HEK293 (cell line): Measurements from ENCODE around the gene ZNF554.

Experiments
- AEBP2 ChIP-seq: fragments of 450-650 bp; formaldehyde crosslinking; IDR thresholded peaks from 2 replicates; pipeline ENCODE4 v1.5.1; 2016; ENCODE audit warnings: missing biosample characterization, missing genetic modification characterization, borderline replicate concordance
- GFI1B ChIP-seq: fragments of 450-650 bp; formaldehyde crosslinking; IDR thresholded peaks from 2 replicates; pipeline ENCODE4 v1.5.1; 2016; ENCODE audit warnings: missing biosample characterization, missing genetic modification characterization
- KLF17 ChIP-seq: fragments of 450-650 bp; formaldehyde crosslinking; IDR thresholded peaks from 2 replicates; pipeline ENCODE4 v1.5.1; 2016; ENCODE audit warnings: missing biosample characterization, missing genetic modification characterization
- ZIC2 ChIP-seq: fragments of 450-650 bp; formaldehyde crosslinking; IDR thresholded peaks from 2 replicates; pipeline ENCODE4 v1.5.1; 2016; ENCODE audit warnings: missing biosample characterization, missing genetic modification characterization
- ZNF157 ChIP-seq: fragments of 450-650 bp; formaldehyde crosslinking; IDR thresholded peaks from 2 replicates; pipeline ENCODE4 v1.5.1; 2016; ENCODE audit warnings: missing biosample characterization, missing genetic modification characterization
- ZNF223 ChIP-seq: fragments of 450-650 bp; formaldehyde crosslinking; IDR thresholded peaks from 2 replicates; pipeline ENCODE4 v1.5.1; 2016; ENCODE audit warnings: missing biosample characterization, missing genetic modification characterization
- ZNF280D ChIP-seq: fragments of 450-650 bp; formaldehyde crosslinking; IDR thresholded peaks from 2 replicates; pipeline ENCODE4 v1.5.1; 2016; ENCODE audit warnings: missing biosample characterization, missing genetic modification characterization
- ZNF302 ChIP-seq: fragments of 450-650 bp; formaldehyde crosslinking; IDR thresholded peaks from 2 replicates; pipeline ENCODE4 v1.5.1; 2016; ENCODE audit warnings: missing biosample characterization, missing genetic modification characterization, low read depth
- ZNF311 ChIP-seq: fragments of 450-650 bp; formaldehyde crosslinking; IDR thresholded peaks from 2 replicates; pipeline ENCODE4 v1.5.1; 2017; ENCODE audit warnings: missing biosample characterization, missing genetic modification characterization, borderline replicate concordance
- ZNF335 ChIP-seq: fragments of 450-650 bp; formaldehyde crosslinking; conservative IDR thresholded peaks from 2 replicates; pipeline ENCODE4 v1.5.1; 2016; ENCODE audit warnings: missing biosample characterization, missing genetic modification characterization
- ZNF366 ChIP-seq: fragments of 450-650 bp; formaldehyde crosslinking; conservative IDR thresholded peaks from 2 replicates; pipeline ENCODE4 v1.5.1; 2016; ENCODE audit warnings: missing biosample characterization, missing genetic modification characterization
- ZNF37A ChIP-seq: fragments of 450-650 bp; IDR thresholded peaks from 2 replicates; pipeline ENCODE4 v1.5.1; 2018; ENCODE audit warnings: missing biosample characterization, missing genetic modification characterization
- ZNF426 ChIP-seq: fragments of 450-650 bp; formaldehyde crosslinking; IDR thresholded peaks from 2 replicates; pipeline ENCODE4 v1.5.1; 2017; ENCODE audit warnings: missing biosample characterization, missing genetic modification characterization, mild to moderate bottlenecking, inconsistent platforms, moderate library complexity
- ZNF501 ChIP-seq: fragments of 450-650 bp; formaldehyde crosslinking; IDR thresholded peaks from 2 replicates; pipeline ENCODE4 v1.5.1; 2016; ENCODE audit warnings: missing biosample characterization, missing genetic modification characterization
- ZNF561 ChIP-seq: fragments of 450-650 bp; IDR thresholded peaks from 2 replicates; pipeline ENCODE4 v1.5.1; 2018; ENCODE audit warnings: missing biosample characterization, missing genetic modification characterization, borderline replicate concordance
- ZNF571 ChIP-seq: fragments of 450-650 bp; formaldehyde crosslinking; IDR thresholded peaks from 2 replicates; pipeline ENCODE4 v1.5.0; 2017; ENCODE audit warnings: missing biosample characterization, missing genetic modification characterization
- ZNF623 ChIP-seq: fragments of 450-650 bp; formaldehyde crosslinking; IDR thresholded peaks from 2 replicates; pipeline ENCODE4 v1.5.1; 2016; ENCODE audit warnings: missing biosample characterization, missing genetic modification characterization
- ZNF626 ChIP-seq: fragments of 450-650 bp; sonication (Bioruptor Pico); formaldehyde crosslinking; IDR thresholded peaks from 2 replicates; pipeline ENCODE4 v1.5.1; 2018; ENCODE audit warnings: missing biosample characterization, missing genetic modification characterization, inconsistent platforms
- ZNF670 ChIP-seq: fragments of 450-650 bp; formaldehyde crosslinking; IDR thresholded peaks from 2 replicates; pipeline ENCODE4 v1.5.1; 2016; ENCODE audit warnings: missing biosample characterization, missing genetic modification characterization, low read depth
- ZNF792 ChIP-seq: fragments of 450-650 bp; formaldehyde crosslinking; IDR thresholded peaks from 2 replicates; pipeline ENCODE4 v1.5.1; 2016; ENCODE audit warnings: missing biosample characterization, missing genetic modification characterization
- ZSCAN23 ChIP-seq: fragments of 450-650 bp; formaldehyde crosslinking; IDR thresholded peaks from 2 replicates; pipeline ENCODE4 v1.5.1; 2016; ENCODE audit warnings: missing biosample characterization, missing genetic modification characterization
- ZXDB ChIP-seq: fragments of 450-650 bp; formaldehyde crosslinking; IDR thresholded peaks from 2 replicates; pipeline ENCODE4 v1.5.1; 2016; ENCODE audit warnings: missing biosample characterization, missing genetic modification characterization

The ZNF554 gene

GRCh38 chr19:2840794-2841791 lies 21.4 kb downstream of the ZNF554 start, which contains the start of gene ZNF555 (continued):
- TF ChIP-seq AEBP2 (0 out of 2 replicates have a peak, but pooled peaks have one; percentile 20), KLF17 (tag by site-specific recombination) (peak; percentile 80), ZNF571 (tag by site-specific recombination) (no peak), ZNF157 (tag by site-specific recombination) (0 out of 2 replicates have a peak, but pooled peaks have one; percentile 40), ZNF280D (tag by site-specific recombination) (0 out of 2 replicates have a peak, but pooled peaks have one; percentile 71), ZNF501 (tag by site-specific recombination) (no peak; the same call in 1 of the 2 replicates), ZNF335 (peak; percentile 97), GFI1B (tag by site-specific recombination) (0 out of 2 replicates have a peak, but pooled peaks have one; percentile 27), ZNF366 (no peak), ZNF792 (tag by site-specific recombination) (0 out of 2 replicates have a peak, but pooled peaks have one; percentile 46), ZNF37A (no peak), ZNF623 (tag by site-specific recombination) (no peak; the same call in 1 of the 2 replicates), ZIC2 (tag by site-specific recombination) (peak; percentile 52), ZNF302 (tag by site-specific recombination) (0 out of 2 replicates have a peak, but pooled peaks have one; percentile 53), ZXDB (tag by site-specific recombination) (peak; percentile 95), ZNF670 (tag by site-specific recombination) (no peak), ZNF426 (tag by site-specific recombination) (no peak), ZNF223 (tag by site-specific recombination) (no peak), ZNF626 (tag by site-specific recombination) (no peak; the same call in 1 of the 2 replicates), ZNF311 (no peak), ZSCAN23 (peak; percentile 70), ZNF561 (peak; percentile 42; the same call in 1 of the 2 replicates)
